Middle frontal gyrus (tissue), 1 donor: ENCODE measurements around the gene GMFB.

Experiments
- DNase-seq: peaks from one replicate; pipeline ENCODE4 v3.0.0-alpha.2; 2015; ENCODE audit warnings: low spot score; ENCODE audit errors: extremely low spot score

The GMFB gene

DNA sequence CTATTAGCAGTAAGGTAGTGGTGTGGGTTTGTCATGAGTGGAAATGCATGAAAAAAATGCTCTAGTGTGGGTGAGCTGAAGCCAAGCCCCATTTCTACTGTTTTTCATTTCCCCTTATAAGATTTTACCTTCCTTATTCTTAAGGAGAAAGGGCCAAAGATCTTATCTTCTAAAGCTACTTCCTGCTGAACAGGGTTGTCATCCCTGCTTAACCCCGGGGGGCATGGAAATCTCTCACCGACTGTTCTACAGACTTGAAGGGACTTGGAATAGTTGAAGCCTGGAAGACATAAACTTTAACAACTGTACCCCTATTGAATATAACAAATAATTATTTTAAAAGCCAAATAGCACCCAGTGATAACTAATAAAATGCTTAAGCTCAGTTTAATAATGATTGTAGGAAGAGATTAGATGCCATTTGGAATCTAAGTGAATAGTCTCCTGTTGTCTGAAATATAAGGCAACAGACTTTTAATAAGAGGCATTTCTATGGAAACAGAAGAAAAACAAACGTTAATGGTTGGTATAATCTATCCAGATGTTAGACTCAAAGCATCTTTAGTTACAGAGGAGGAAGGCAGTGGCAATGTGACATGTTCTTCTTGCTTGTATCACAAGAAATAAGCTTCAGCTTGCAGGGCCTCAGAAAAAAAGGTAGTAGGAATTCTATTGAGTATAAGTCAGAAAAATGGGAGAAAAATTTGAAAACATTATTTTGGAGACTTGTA, 1.8 kb upstream of the GMFB start:
- DNase-seq: no peak

DNA sequence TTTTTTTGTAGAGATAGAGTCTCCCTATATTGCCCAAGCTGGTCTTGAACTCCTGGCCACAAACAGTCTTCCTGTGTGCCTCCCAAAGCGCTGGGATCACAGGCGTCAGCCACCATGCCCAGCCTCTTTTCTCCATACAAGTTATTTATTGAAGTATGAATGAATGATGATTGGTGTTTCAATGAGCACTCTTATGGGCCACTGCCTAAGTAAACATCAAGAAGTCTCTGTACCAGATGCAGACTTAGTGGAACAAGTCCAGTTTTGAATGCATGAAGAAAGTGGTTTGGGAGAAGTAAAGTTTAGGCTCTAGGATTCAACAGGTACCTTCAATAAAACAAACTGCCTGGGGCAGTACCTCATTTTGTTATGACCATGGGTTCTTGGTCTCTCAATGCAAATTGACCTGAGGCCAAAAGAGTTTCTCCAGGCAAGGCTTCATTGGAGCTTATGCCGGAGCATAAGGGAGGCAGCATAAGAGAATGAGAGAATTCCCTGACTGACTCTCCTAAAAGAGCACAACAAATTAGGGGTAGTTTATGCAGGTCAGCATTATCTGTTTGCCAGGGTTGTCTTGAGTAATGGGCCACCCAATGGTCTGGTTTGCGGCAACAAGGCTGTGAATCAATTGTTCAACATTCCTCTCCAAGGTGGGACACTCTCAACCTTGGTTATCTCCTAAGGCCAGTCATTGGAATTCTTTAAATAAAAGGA, 1.1 kb upstream of the GMFB start:
- no peak for DNase-seq

DNA sequence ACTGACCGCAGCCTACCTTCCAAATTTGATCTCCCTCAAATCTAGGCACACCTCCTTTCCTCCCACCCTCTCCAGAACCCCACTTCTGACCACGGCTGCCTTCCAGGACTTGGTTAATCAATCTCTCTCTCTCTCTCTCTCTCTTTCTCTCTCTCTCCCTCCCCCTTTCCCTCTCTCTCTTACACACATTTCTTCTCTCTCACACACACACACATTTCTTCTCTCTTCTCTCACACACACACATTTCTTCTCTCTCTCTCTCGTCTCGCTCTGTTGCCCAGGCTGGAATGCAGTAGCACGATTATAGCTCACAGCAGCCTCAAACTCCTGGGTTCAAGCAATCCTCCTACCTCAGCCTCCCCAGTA, 521 bp upstream of the GMFB start:
- DNase-seq: no peak

- DNase-seq: no peak
Measured at GRCh38 chr14:54488318-54488645, 498 bp downstream of the GMFB start.

DNA sequence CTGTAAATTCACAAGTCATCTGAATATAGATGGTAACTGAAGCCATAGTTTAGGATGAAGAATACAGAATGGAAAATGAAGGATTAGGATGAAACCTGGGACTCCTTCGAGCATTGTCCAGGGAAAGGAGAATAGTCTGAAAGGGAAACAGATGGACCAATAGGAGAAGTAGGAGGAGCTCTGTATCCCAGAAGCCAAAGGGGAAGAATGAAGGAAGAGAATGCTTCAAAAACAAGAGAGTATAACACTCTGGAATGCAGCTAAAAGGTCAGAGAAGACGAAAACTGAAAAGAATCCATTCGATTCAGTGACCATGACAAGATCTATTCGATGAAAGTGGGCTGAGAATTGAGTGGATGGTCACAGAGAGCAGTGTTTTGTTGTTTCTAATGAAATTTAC, 1.0 kb downstream of the GMFB start:
- DNase-seq: no peak

- no peak for DNase-seq
Measured at GRCh38 chr14:54486685-54487084, 2.1 kb downstream of the GMFB start.

DNA sequence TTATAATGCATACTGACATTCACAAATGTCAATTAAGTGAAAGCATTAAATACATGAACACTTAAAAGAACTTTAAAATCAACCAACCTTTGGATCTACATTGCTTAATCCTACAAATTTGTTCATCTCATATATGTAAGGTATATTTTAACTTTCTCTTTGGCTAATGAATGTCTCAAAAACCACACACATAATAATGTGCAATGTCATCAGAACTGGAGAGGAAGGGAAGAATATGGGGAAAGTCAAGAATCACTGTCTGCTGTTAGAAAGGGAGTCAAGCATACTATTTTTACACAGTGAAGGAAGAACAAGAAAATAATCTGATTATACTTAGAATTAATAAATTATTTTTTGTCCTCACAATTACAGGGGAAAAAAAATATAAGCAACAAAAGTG, 4.9 kb downstream of the GMFB start:
- no peak for DNase-seq

- DNase-seq: no peak
Measured at GRCh38 chr14:54483073-54483745, 5.6 kb downstream of the GMFB start.

DNA sequence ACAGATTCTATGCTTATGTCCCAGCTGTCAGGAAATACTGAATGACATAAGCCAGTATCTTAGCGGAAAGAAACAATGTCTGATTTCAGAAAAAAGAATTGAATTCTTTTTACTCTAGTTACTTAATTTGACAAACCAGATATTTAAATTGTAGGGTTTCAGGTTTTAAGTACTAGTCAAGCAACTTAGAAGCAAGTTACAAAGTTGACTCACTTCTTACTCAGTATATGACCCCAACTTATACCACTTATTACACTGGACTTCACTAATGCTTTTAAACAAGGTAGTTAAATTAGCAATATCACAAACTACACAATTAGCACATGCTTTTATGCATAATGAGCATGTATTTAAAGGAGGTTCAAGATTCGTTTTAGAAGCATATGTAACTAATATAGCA, 7.1 kb downstream of the GMFB start:
- no peak for DNase-seq

GRCh38 chr14:54480830-54481562, 7.8 kb downstream of the GMFB start:
- DNase-seq: no peak

GRCh38 chr14:54478636-54479215, 10.1 kb downstream of the GMFB start:
- no peak for DNase-seq

- no peak for DNase-seq
Measured at GRCh38 chr14:54475911-54476310, 12.9 kb downstream of the GMFB start.

- no peak for DNase-seq
Measured at GRCh38 chr14:54475187-54475899, 13.4 kb downstream of the GMFB start.

- DNase-seq: no peak
Measured at GRCh38 chr14:54474232-54474793, 14.5 kb downstream of the GMFB start.

GRCh38 chr14:54472315-54472714, 16.5 kb downstream of the GMFB start:
- no peak for DNase-seq

DNA sequence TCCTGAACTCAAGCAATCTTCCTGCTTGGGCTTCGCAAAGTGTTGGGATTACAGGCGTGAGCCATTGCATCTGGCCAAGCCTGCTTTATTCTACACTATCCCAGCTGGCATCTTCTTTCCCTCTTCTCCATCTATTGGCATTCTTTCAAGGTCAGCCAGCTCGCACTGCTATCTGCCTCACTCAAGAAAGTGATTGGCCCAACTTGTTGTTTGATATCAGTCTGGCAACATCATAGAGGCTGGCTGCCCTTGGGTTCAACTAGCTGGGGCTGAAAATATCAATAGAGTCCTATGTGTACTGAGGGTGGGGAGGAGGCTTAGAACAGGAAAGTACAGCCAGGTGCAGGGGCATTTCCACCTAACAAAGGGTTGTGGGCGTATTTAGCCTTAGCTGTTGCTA, 17.1 kb downstream of the GMFB start:
- no peak for DNase-seq

DNA sequence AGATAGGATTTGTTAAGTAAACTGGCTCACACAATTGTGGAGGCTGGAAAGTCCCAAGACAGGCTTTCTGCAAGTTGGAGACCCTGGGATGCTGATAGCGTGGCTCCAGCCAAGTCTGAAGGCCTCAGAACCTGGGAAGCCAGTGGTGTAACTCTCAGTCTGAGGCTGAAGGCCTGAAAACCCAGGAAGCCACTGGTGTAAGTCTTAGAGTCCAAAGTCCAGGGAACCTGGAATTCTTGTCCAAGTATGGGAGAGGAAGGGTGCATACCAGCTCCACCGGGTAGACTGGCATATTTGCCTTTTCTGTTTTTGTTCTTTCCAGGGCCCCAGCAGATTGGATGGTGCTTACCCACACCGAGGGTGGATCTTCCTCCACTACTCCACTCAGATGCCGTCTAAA, 18.1 kb downstream of the GMFB start:
- no peak for DNase-seq

DNA sequence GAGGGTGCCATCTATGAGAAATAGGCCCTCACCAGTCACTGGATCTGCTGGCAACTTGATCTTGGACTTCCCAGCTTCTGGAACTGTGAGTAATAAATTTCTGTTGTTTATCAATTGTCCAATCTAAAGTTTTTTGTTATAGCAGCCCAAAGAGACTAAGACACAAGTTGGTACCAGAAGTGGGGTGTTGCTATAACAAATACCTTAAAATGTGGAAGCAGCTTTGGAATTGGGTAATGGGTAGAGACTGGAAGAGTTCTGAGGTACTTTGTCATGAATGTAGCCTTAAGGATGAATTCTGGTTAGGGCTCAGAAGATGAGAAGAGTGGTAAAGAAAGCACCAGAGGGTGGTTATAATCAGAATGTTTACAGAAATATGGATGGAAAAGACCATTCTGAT, 21.5 kb downstream of the GMFB start:
- no peak for DNase-seq

GRCh38 chr14:54465654-54466053, 23.1 kb downstream of the GMFB start:
- DNase-seq: no peak

- no peak for DNase-seq
Measured at GRCh38 chr14:54462048-54462447, 26.7 kb downstream of the GMFB start.

DNA sequence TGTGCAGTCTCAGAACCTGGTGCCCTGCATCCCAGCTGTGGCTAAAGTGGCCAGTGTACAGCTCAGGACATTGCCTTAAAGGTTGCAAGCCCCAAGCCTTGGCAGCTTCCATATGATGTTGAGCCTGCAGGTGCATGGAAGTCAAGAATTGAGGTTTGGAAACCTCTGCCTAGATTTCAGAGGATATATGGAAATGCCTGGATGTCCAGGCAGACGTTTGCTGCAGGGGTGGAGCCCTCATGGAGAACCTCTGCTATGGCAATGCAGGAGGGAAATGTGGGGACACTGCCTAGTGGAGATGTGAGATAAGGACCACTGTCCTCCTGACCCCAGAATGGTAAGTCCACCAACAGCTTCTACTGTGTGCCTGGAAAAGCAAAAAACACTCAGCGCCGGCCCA, 29.7 kb downstream of the GMFB start:
- no peak for DNase-seq
